NB4 (cell line): ENCODE measurements around the gene KRTAP10-10.

ENCODE experiments used
- CTCF ChIP-seq: IDR thresholded peaks from one replicate; pipeline ENCODE4 v1.5.1; 2012; ENCODE audit warnings: low read depth, low read length
- POLR2A ChIP-seq: IDR thresholded peaks from 2 replicates; pipeline ENCODE4 v1.6.1; 2011; ENCODE audit warnings: mild to moderate bottlenecking; ENCODE audit not compliant: insufficient read length; ENCODE audit errors: extremely low read depth
- TF ChIP-seq, protein P1 (sequence below): IDR thresholded peaks from 2 replicates; pipeline ENCODE4 v1.6.1; 2011; ENCODE audit warnings: low read depth, low read length

DNA sequence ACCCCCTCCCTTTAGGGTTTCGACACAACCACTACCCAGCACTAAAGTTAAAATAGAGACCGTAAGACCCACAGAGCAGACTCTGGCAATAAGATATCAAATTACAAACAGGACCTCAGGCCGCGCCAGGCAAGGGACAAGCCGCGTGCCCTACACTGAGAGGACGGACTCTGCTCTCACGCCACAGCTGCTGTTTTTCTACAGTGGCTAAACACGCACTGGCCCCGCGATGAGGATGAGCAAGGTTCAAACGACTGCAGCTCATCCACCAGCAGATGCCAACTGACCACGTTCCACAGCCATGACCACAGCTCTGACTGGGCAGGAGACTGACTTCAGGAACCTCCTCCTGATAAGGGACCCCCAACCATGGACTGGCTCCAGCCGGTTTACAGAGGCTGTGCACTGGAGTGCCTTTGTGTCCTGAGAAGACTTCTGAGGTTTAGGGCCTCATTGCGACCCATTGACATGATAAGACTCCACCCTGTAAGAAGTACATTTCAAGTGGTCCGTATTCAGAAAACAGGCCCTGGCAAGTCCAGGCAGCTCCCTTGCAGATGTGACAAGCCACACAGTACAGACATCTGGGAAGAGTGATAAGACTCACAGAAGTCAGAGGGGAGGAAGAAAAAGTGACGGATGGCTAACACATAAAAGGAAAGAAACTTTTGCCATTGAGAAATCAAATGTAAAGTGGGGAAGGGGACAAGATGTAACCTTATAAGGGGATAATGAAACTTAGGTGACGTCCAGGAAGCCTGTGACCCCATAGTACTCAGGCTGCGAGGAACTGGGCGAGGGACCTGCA, 43.4 kb upstream of the KRTAP10-10 start:
- TF ChIP-seq POLR2A (no peak), CTCF (no peak)
- TF ChIP-seq, protein P1, sequence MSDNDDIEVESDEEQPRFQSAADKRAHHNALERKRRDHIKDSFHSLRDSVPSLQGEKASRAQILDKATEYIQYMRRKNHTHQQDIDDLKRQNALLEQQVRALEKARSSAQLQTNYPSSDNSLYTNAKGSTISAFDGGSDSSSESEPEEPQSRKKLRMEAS: peak; percentile 60
